ENCODE results near the gene SHD.
"Not testable (repeated sequence)": the region's sequence is repeated elsewhere in the genome, so short reads cannot be mapped to it uniquely, and the experiment has no call there.

The SHD gene

GRCh38 chr19:4327252-4327876, 48.3 kb downstream of the SHD start:
- peak; percentile 33 to 55 for DNase-seq (ENCODE audit: low read depth in 2 of 2)

GRCh38 chr19:4327877-4328242, 48.8 kb downstream of the SHD start:
- no peak for DNase-seq (ENCODE audit: low read depth in 2 of 2)

- DNase-seq (ENCODE audit: low read depth in 2 of 2), result peak; percentile 87 to 98
Measured at GRCh38 chr19:4328243-4328990, 49.4 kb downstream of the SHD start.

GRCh38 chr19:4328991-4329681, 50.1 kb downstream of the SHD start:
- not testable (repeated sequence) for DNase-seq (ENCODE audit: low read depth in 2 of 2)

- no peak for DNase-seq (ENCODE audit: low read depth in 2 of 2)
Measured at GRCh38 chr19:4329858-4330257, 50.8 kb downstream of the SHD start.

- DNase-seq (ENCODE audit: low read depth in 2 of 2), result no peak
Measured at GRCh38 chr19:4334929-4335570, 56.0 kb downstream of the SHD start.

GRCh38 chr19:4337906-4338440, 58.9 kb downstream of the SHD start:
- DNase-seq (ENCODE audit: low read depth in 2 of 2), result no peak

- no peak for DNase-seq (ENCODE audit: low read depth in 2 of 2)
Measured at GRCh38 chr19:4338441-4339355, 59.6 kb downstream of the SHD start, which contains the start of gene STAP2. STAP2 (minus strand) TSS chr19:4338827; CDS start chr19:4338753, 74 bp downstream.

All from stimulated activated CD8-positive, alpha-beta memory T cell treated with anti-CD3 and anti-CD28 coated beads, Interleukin-2, amount 100 ng/mL, for 1 hour (primary cell).